SK-N-SH (cell line): ENCODE data around the gene CACNA2D4. TPM values are rescaled to one million over a fixed set of nuclear protein-coding genes. Genes with fewer than 3 reads are reported as not detected.

Source experiments
- CTCF ChIA-PET: fragments of 300-600, 350-600 bp; formaldehyde crosslinking; extraction: SDS; loops from one replicate; lab custom pipeline; 2021; lab: Yijun Ruan, JAX
- POLR2A ChIA-PET: fragments of 350-600 bp; sonication (Branson Sonifier 250); formaldehyde crosslinking; extraction: SDS; loops from one replicate; lab custom pipeline; 2020; ENCODE audit warnings: antibody characterized with exemption, inconsistent platforms; lab: Yijun Ruan, JAX
- DNase-seq: peaks from one replicate; pipeline ENCODE4 v3.0.0; 2012
- H2AFZ ChIP-seq: fragments of 200-600 bp; sonication (generic); 2 replicates; pipeline ENCODE4 v1.8.1; 2016; ENCODE audit warnings: antibody characterized with exemption, mild to moderate bottlenecking, low read depth
- H3F3A ChIP-seq: fragments of 200-600 bp; sonication (generic); replicated peaks from 2 replicates; pipeline ENCODE3; 2016; ENCODE audit warnings: antibody characterized with exemption, mild to moderate bottlenecking; ENCODE audit not compliant: insufficient read depth
- H3K27ac ChIP-seq, 2 experiments: fragments of 200-500 bp in 1 of 2; fragments of 200-600 bp in 1 of 2; sonication (Bioruptor generic) in 1 of 2; sonication (generic), shearing (Covaris generic) in 1 of 2; 2 replicates each; pipeline versions ENCODE4 v1.5.1 to v1.6.1; 2014 to 2016; ENCODE audit warnings: low read depth in 2 of 2, inconsistent platforms in 1 of 2, low read length in 1 of 2, mild to moderate bottlenecking in 1 of 2, mixed read lengths in 1 of 2
- H3K27me3 ChIP-seq: fragments of 200-600 bp; sonication (generic), shearing (Covaris generic); 2 replicates; pipeline ENCODE4 v1.6.1; 2016; ENCODE audit warnings: mixed run types; ENCODE audit not compliant: insufficient read depth
- H3K36me3 ChIP-seq, 2 experiments: fragments of 200-500 bp in 1 of 2; fragments of 200-600 bp in 1 of 2; sonication (Bioruptor generic) in 1 of 2; sonication (generic) in 1 of 2; replicated peaks in 1 of 2; 2 replicates each; pipeline versions ENCODE3 to v1.5.1; 2014 to 2016; ENCODE audit warnings: low read length in 1 of 2, mild to moderate bottlenecking in 1 of 2; ENCODE audit not compliant: insufficient read depth in 2 of 2, control insufficient read depth in 1 of 2
- H3K4me1 ChIP-seq, 2 experiments: fragments of 200-500 bp in 1 of 2; fragments of 200-600 bp in 1 of 2; sonication (Bioruptor generic) in 1 of 2; sonication (generic), shearing (Covaris generic) in 1 of 2; 2 replicates each; pipeline versions ENCODE4 v1.5.1 to v1.6.1; 2014 to 2016; ENCODE audit warnings: low read depth in 1 of 2, low read length in 1 of 2, mixed run types in 1 of 2; ENCODE audit not compliant: insufficient read depth in 2 of 2, control insufficient read depth in 1 of 2
- H3K4me2 ChIP-seq: fragments of 200-600 bp; sonication (generic), shearing (Covaris generic); 2 replicates; pipeline ENCODE4 v1.6.1; 2017; ENCODE audit warnings: mixed run types
- H3K4me3 ChIP-seq, 2 experiments: fragments of 200-500 bp in 1 of 2; fragments of 200-600 bp in 1 of 2; sonication (Bioruptor generic) in 1 of 2; sonication (generic), shearing (Covaris generic) in 1 of 2; 2 replicates each; pipeline versions ENCODE4 v1.5.1 to v1.8.1; 2014 to 2016; ENCODE audit warnings: low read depth in 2 of 2, inconsistent platforms in 1 of 2, low read length in 1 of 2, mild to moderate bottlenecking in 1 of 2, mixed read lengths in 1 of 2, moderate library complexity in 1 of 2
- H3K79me2 ChIP-seq: fragments of 200-600 bp; sonication (generic); 2 replicates; pipeline ENCODE4 v1.8.1; 2017; ENCODE audit warnings: mild to moderate bottlenecking; ENCODE audit not compliant: insufficient read depth
- H3K9ac ChIP-seq: fragments of 200-600 bp; sonication (generic); 2 replicates; pipeline ENCODE4 v1.6.1; 2017; ENCODE audit warnings: mixed run types
- H3K9me2 ChIP-seq: fragments of 200-600 bp; sonication (generic); 2 replicates; pipeline ENCODE4 v1.6.1; 2017; ENCODE audit warnings: mixed run types
- H3K9me3 ChIP-seq: fragments of 200-600 bp; sonication (generic); 2 replicates; pipeline ENCODE4 v1.6.1; 2017; ENCODE audit warnings: mixed run types, mild to moderate bottlenecking, moderate library complexity
- H4K20me1 ChIP-seq: fragments of 200-600 bp; sonication (generic); 2 replicates; pipeline ENCODE4 v1.6.1; 2017; ENCODE audit warnings: mild to moderate bottlenecking, mixed run types; ENCODE audit not compliant: insufficient read depth
- CHD2 ChIP-seq: fragments of 150-350 bp; IDR thresholded peaks from 2 replicates; pipeline ENCODE4 v1.6.1; 2018; ENCODE audit warnings: low read length; ENCODE audit not compliant: partially characterized antibody
- FOSL2 ChIP-seq: IDR thresholded peaks from 2 replicates; pipeline ENCODE4 v1.4.0; 2012; ENCODE audit warnings: low read depth, mild to moderate bottlenecking, moderate library complexity, borderline replicate concordance
- MXI1 ChIP-seq: IDR thresholded peaks from 2 replicates; pipeline ENCODE4 v1.6.1; 2012; ENCODE audit warnings: mild to moderate bottlenecking, low read depth, low read length, improper control_type of control experiment
- NFIC ChIP-seq: IDR thresholded peaks from 2 replicates; pipeline ENCODE4 v1.4.0; 2012; ENCODE audit warnings: borderline replicate concordance
- NRF1 ChIP-seq: IDR thresholded peaks from 2 replicates; pipeline ENCODE4 v1.6.1; 2012; ENCODE audit warnings: low read depth, mild to moderate bottlenecking, low read length
- PBX3 ChIP-seq: IDR thresholded peaks from 2 replicates; pipeline ENCODE4; 2012
- POLR2AphosphoS5 ChIP-seq: IDR thresholded peaks from 2 replicates; pipeline ENCODE4 v1.6.1; 2012; ENCODE audit warnings: low read depth, low read length
- RAD21 ChIP-seq: IDR thresholded peaks from 2 replicates; pipeline ENCODE4 v1.6.1; 2012; ENCODE audit warnings: mild to moderate bottlenecking, low read length
- RCOR1 ChIP-seq: fragments of 150-350 bp; IDR thresholded peaks from 2 replicates; pipeline ENCODE4 v1.6.1; 2017; ENCODE audit warnings: antibody characterized with exemption, low read length
- RFX5 ChIP-seq: IDR thresholded peaks from 2 replicates; pipeline ENCODE4 v1.6.1; 2012; ENCODE audit warnings: mild to moderate bottlenecking, improper control_type of control experiment, low read length
- SIN3A ChIP-seq: IDR thresholded peaks from 2 replicates; pipeline ENCODE4 v1.6.1; 2012; ENCODE audit warnings: low read depth, mild to moderate bottlenecking, low read length, moderate library complexity, borderline replicate concordance
- TAF1 ChIP-seq: IDR thresholded peaks from 2 replicates; pipeline ENCODE4 v1.6.1; 2012; ENCODE audit warnings: low read depth, mild to moderate bottlenecking, low read length, moderate library complexity, borderline replicate concordance
- TCF12 ChIP-seq: IDR thresholded peaks from 2 replicates; pipeline ENCODE4 v1.4.0; 2012
- TEAD4 ChIP-seq: IDR thresholded peaks from 2 replicates; pipeline ENCODE4 v1.4.0; 2012; ENCODE audit warnings: mild to moderate bottlenecking, borderline replicate concordance; ENCODE audit not compliant: insufficient read depth
- USF2 ChIP-seq: fragments of 150-350 bp; IDR thresholded peaks from 2 replicates; pipeline ENCODE4 v1.6.1; 2017; ENCODE audit warnings: antibody characterized with exemption, low read length, low read depth, borderline replicate concordance
- WGBS: methylation state at CpG from one replicate; pipeline ENCODE4 v1.1.6; 2017; ENCODE audit warnings: low lambda C conversion rate; 5-methylcytosine and 5-hydroxymethylcytosine counted together
- polyA plus RNA-seq, 3 experiments: library from polyadenylated mRNA; depleted of rRNA; stranded (reverse); fragments of >200 nt; gene quantifications; 2 replicates each; pipeline ENCODE4 v1.2.3, GENCODE V29; 2012
- TF ChIP-seq, protein P1 (sequence below): IDR thresholded peaks from 2 replicates; pipeline ENCODE4 v1.6.1; 2012; ENCODE audit warnings: mild to moderate bottlenecking, low read depth, low read length, moderate library complexity
- TF ChIP-seq, protein P2 (sequence below): fragments of 200-600 bp; sonication (generic); IDR thresholded peaks from 2 replicates; pipeline ENCODE4 v1.6.1; 2017; ENCODE audit warnings: antibody characterized with exemption, mild to moderate bottlenecking, moderate library complexity

The CACNA2D4 gene
- polyA plus RNA-seq, 1 of the 3 experiments (the other 2 are of a cell fraction) = 0.02 TPM

GRCh38 chr12:1884651-1885050 lies 33.8 kb downstream of the CACNA2D4 start:
- H3K9me2 ChIP-seq = no peaks in the 10 kb centered on the region
- no peaks in the 10 kb centered on the region for H3K4me1 ChIP-seq
- no peaks in the 10 kb centered on the region for H3K79me2 ChIP-seq
- H3K4me2 ChIP-seq = no peak overlapping the region
- ChIA-PET POLR2A (no interaction called here), CTCF (no interaction called here)
- no peak for DNase-seq
- 63% methylated on average over 9 of the region's 9 CpGs for WGBS
- no peaks in the 10 kb centered on the region for H4K20me1 ChIP-seq
- no peaks in the 10 kb centered on the region for H3K36me3 ChIP-seq
- H3K9me3 ChIP-seq = no peaks in the 10 kb centered on the region
- H3K27ac ChIP-seq = no peak overlapping the region
- TF ChIP-seq RFX5 (no peak), FOSL2 (no peak), NRF1 (no peak), POLR2AphosphoS5 (no peak), RAD21 (no peak), NFIC (no peak), CHD2 (no peak), SIN3A (no peak), MXI1 (no peak), PBX3 (no peak), TEAD4 (no peak), TAF1 (no peak), RCOR1 (no peak), USF2 (no peak), TCF12 (no peak)
- TF ChIP-seq, protein P1, sequence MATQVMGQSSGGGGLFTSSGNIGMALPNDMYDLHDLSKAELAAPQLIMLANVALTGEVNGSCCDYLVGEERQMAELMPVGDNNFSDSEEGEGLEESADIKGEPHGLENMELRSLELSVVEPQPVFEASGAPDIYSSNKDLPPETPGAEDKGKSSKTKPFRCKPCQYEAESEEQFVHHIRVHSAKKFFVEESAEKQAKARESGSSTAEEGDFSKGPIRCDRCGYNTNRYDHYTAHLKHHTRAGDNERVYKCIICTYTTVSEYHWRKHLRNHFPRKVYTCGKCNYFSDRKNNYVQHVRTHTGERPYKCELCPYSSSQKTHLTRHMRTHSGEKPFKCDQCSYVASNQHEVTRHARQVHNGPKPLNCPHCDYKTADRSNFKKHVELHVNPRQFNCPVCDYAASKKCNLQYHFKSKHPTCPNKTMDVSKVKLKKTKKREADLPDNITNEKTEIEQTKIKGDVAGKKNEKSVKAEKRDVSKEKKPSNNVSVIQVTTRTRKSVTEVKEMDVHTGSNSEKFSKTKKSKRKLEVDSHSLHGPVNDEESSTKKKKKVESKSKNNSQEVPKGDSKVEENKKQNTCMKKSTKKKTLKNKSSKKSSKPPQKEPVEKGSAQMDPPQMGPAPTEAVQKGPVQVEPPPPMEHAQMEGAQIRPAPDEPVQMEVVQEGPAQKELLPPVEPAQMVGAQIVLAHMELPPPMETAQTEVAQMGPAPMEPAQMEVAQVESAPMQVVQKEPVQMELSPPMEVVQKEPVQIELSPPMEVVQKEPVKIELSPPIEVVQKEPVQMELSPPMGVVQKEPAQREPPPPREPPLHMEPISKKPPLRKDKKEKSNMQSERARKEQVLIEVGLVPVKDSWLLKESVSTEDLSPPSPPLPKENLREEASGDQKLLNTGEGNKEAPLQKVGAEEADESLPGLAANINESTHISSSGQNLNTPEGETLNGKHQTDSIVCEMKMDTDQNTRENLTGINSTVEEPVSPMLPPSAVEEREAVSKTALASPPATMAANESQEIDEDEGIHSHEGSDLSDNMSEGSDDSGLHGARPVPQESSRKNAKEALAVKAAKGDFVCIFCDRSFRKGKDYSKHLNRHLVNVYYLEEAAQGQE = no peak
- TF ChIP-seq, protein P2, sequence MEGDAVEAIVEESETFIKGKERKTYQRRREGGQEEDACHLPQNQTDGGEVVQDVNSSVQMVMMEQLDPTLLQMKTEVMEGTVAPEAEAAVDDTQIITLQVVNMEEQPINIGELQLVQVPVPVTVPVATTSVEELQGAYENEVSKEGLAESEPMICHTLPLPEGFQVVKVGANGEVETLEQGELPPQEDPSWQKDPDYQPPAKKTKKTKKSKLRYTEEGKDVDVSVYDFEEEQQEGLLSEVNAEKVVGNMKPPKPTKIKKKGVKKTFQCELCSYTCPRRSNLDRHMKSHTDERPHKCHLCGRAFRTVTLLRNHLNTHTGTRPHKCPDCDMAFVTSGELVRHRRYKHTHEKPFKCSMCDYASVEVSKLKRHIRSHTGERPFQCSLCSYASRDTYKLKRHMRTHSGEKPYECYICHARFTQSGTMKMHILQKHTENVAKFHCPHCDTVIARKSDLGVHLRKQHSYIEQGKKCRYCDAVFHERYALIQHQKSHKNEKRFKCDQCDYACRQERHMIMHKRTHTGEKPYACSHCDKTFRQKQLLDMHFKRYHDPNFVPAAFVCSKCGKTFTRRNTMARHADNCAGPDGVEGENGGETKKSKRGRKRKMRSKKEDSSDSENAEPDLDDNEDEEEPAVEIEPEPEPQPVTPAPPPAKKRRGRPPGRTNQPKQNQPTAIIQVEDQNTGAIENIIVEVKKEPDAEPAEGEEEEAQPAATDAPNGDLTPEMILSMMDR = no peak
- TF ChIP-seq, all 33 proteins: peak for 0
- Histone ChIP-seq H3K4me3 (no peak overlapping the region), H2AFZ (no peak overlapping the region), H3K9ac (no peak overlapping the region), H3K27me3 (peaks cover 5% of the 10 kb centered on the region; the same call in 1 of the 2 replicates), H3F3A (no peaks in the 10 kb centered on the region)
